ENCODE measurements around the gene VPS26C.
"Not testable (repeated sequence)": the region's sequence is repeated elsewhere in the genome, so short reads cannot be mapped to it uniquely, and the experiment has no call there.

The VPS26C gene

DNA sequence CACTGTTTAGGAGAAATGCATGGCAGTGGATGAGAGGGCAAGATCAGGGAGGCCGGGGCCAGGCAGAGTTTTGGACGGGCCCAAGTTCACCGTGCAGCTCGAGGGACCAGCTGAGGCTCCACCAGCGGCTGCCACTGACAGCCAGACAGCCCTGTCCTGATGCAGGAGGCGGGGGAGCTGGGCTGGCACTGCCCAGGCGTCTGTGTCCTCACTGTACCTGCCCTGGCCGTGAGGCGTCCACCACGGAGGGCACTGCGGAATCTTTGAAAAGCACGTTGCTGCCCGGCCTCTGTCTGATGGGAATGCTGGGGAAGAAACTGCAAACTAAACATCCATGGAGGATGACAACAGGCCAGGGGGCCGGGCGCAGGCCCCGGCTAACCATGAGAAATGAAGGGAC lies 35.5 kb downstream of the VPS26C start:
- Histone ChIP-seq H3K9me3 (ENCODE audit: control insufficient read depth in 1 of 2, low read length in 2 of 2) (no peaks in the 10 kb centered on the region), H3K36me3 (ENCODE audit: control insufficient read depth in 1 of 2, insufficient read depth in 2 of 2, low read length in 2 of 2) (peaks cover 47 to 66% of the 10 kb centered on the region in 2 donors), H3K27ac (ENCODE audit: low read depth, low read length) (no peak overlapping the region)

DNA sequence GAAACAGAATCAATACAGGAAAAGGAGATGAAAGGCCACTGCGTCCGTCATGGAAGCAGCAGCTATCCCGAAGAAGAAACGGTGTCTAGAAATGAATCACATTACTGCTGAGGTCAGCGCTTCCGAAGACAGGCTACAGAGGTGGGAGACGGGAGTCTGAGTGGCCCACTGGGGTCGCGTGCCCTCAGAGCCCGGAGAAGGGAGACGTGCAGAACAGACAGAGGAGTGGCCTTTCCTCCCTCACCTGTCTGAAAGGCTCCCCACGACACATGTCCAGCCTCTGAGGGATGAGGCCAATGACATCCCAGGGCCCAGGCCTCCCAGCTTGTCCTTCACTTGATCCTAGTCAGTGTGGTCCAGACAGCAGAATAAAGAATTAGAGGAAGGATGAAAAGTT lies 35.9 kb downstream of the VPS26C start:
- Histone ChIP-seq H3K36me3 (ENCODE audit: control insufficient read depth in 1 of 2, insufficient read depth in 2 of 2, low read length in 2 of 2) (peaks cover 51 to 69% of the 10 kb centered on the region in 2 donors), H3K4me1 (ENCODE audit: control insufficient read depth in 1 of 2, insufficient read depth in 2 of 2, low read length in 2 of 2) (no peaks in the 10 kb centered on the region)

More for the DNA sequence above, 35.5 kb downstream of the VPS26C start:
- no peak overlapping the region for H3K9ac ChIP-seq (ENCODE audit: low read depth in 1 of 2, low read length in 2 of 2)
- H3K4me3 ChIP-seq (ENCODE audit: low read depth in 1 of 2, low read length in 2 of 2) = no peak overlapping the region
- H3K27me3 ChIP-seq (ENCODE audit: control insufficient read depth in 1 of 2, insufficient read depth in 2 of 2, low read length in 2 of 2) = no peaks in the 10 kb centered on the region
- no peaks in the 10 kb centered on the region for H3K4me1 ChIP-seq (ENCODE audit: control insufficient read depth in 1 of 2, insufficient read depth in 2 of 2, low read length in 2 of 2)

DNA sequence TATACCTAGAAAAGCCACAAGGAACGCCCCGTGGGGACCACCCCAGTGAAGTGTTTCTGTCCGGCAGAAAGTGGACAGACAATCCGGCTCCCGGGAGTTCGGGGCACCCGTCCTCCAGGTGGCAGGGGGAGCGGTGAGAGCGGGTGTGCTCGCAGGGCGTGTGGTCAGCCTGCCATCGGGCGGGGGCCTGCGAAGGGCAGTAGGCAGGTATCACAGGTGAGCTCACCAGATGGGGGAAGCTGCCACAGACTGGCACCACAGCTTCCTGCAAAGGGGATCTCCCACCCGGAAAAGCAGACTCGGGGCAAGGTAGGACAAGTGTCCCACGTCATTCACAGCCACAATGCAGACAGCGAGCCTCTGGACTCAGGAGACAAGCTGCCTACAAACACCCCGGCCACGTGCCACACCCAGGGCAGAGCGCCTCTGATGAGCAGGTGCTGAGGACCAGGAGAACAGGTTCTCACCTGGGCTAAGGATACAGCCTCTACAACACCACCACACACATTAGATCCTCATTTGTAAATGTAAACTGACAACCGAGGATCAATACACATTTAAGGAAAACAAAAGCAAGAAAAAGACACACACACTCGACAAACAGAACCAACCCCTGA lies 36.4 kb downstream of the VPS26C start:
- Histone ChIP-seq H3K9ac (ENCODE audit: low read depth in 1 of 2, low read length in 2 of 2) (no peak overlapping the region), H3K36me3 (ENCODE audit: control insufficient read depth in 1 of 2, insufficient read depth in 2 of 2, low read length in 2 of 2) (peaks cover 56 to 74% of the 10 kb centered on the region in 2 donors), H3K4me3 (ENCODE audit: low read depth in 1 of 2, low read length in 2 of 2) (no peak overlapping the region), H3K27ac (ENCODE audit: low read depth, low read length) (no peak overlapping the region), H3K9me3 (ENCODE audit: control insufficient read depth in 1 of 2, low read length in 2 of 2) (no peaks in the 10 kb centered on the region), H3K27me3 (ENCODE audit: control insufficient read depth in 1 of 2, insufficient read depth in 2 of 2, low read length in 2 of 2) (no peaks in the 10 kb centered on the region), H3K4me1 (ENCODE audit: control insufficient read depth in 1 of 2, insufficient read depth in 2 of 2, low read length in 2 of 2) (no peaks in the 10 kb centered on the region)

More for the DNA sequence above, 35.9 kb downstream of the VPS26C start:
- Histone ChIP-seq H3K4me3 (ENCODE audit: low read depth in 1 of 2, low read length in 2 of 2) (no peak overlapping the region), H3K27me3 (ENCODE audit: control insufficient read depth in 1 of 2, insufficient read depth in 2 of 2, low read length in 2 of 2) (no peaks in the 10 kb centered on the region), H3K27ac (ENCODE audit: low read depth, low read length) (no peak overlapping the region), H3K9ac (ENCODE audit: low read depth in 1 of 2, low read length in 2 of 2) (no peak overlapping the region), H3K9me3 (ENCODE audit: control insufficient read depth in 1 of 2, low read length in 2 of 2) (no peaks in the 10 kb centered on the region)

- peaks cover 67 to 82% of the 10 kb centered on the region in 2 donors for H3K36me3 ChIP-seq (ENCODE audit: control insufficient read depth in 1 of 2, insufficient read depth in 2 of 2, low read length in 2 of 2)
Measured at GRCh38 chr21:37228003-37228400, 39.1 kb downstream of the VPS26C start.

GRCh38 chr21:37227071-37228002 lies 39.8 kb downstream of the VPS26C start:
- Histone ChIP-seq H3K36me3 (ENCODE audit: control insufficient read depth in 1 of 2, insufficient read depth in 2 of 2, low read length in 2 of 2) (peaks cover 63 to 75% of the 10 kb centered on the region in 2 donors), H3K9ac (ENCODE audit: low read depth in 1 of 2, low read length in 2 of 2) (no peak overlapping the region), H3K27me3 (ENCODE audit: control insufficient read depth in 1 of 2, insufficient read depth in 2 of 2, low read length in 2 of 2) (no peaks in the 10 kb centered on the region), H3K4me1 (ENCODE audit: control insufficient read depth in 1 of 2, insufficient read depth in 2 of 2, low read length in 2 of 2) (no peaks in the 10 kb centered on the region), H3K9me3 (ENCODE audit: control insufficient read depth in 1 of 2, low read length in 2 of 2) (no peaks in the 10 kb centered on the region), H3K27ac (ENCODE audit: low read depth, low read length) (no peak overlapping the region), H3K4me3 (ENCODE audit: low read depth in 1 of 2, low read length in 2 of 2) (no peak overlapping the region)

More at GRCh38 chr21:37228003-37228400, 39.1 kb downstream of the VPS26C start:
- H3K27me3 ChIP-seq (ENCODE audit: control insufficient read depth in 1 of 2, insufficient read depth in 2 of 2, low read length in 2 of 2) = no peaks in the 10 kb centered on the region
- H3K9ac ChIP-seq (ENCODE audit: low read depth in 1 of 2, low read length in 2 of 2) = no peak overlapping the region
- H3K27ac ChIP-seq (ENCODE audit: low read depth, low read length) = no peak overlapping the region
- H3K4me1 ChIP-seq (ENCODE audit: control insufficient read depth in 1 of 2, insufficient read depth in 2 of 2, low read length in 2 of 2) = no peaks in the 10 kb centered on the region
- no peak overlapping the region for H3K4me3 ChIP-seq (ENCODE audit: low read depth in 1 of 2, low read length in 2 of 2)
- H3K9me3 ChIP-seq (ENCODE audit: control insufficient read depth in 1 of 2, low read length in 2 of 2) = no peaks in the 10 kb centered on the region

GRCh38 chr21:37226041-37226920 lies 40.9 kb downstream of the VPS26C start:
- H3K27ac ChIP-seq (ENCODE audit: low read depth, low read length) = no peak overlapping the region
- peaks cover 54 to 64% of the 10 kb centered on the region in 2 donors for H3K36me3 ChIP-seq (ENCODE audit: control insufficient read depth in 1 of 2, insufficient read depth in 2 of 2, low read length in 2 of 2)
- no peak overlapping the region for H3K9ac ChIP-seq (ENCODE audit: low read depth in 1 of 2, low read length in 2 of 2)
- H3K9me3 ChIP-seq (ENCODE audit: control insufficient read depth in 1 of 2, low read length in 2 of 2) = no peaks in the 10 kb centered on the region
- no peak overlapping the region for H3K4me3 ChIP-seq (ENCODE audit: low read depth in 1 of 2, low read length in 2 of 2)
- H3K27me3 ChIP-seq (ENCODE audit: control insufficient read depth in 1 of 2, insufficient read depth in 2 of 2, low read length in 2 of 2) = no peaks in the 10 kb centered on the region
- H3K4me1 ChIP-seq (ENCODE audit: control insufficient read depth in 1 of 2, insufficient read depth in 2 of 2, low read length in 2 of 2) = peaks cover 0 to 2% of the 10 kb centered on the region in 2 donors

DNA sequence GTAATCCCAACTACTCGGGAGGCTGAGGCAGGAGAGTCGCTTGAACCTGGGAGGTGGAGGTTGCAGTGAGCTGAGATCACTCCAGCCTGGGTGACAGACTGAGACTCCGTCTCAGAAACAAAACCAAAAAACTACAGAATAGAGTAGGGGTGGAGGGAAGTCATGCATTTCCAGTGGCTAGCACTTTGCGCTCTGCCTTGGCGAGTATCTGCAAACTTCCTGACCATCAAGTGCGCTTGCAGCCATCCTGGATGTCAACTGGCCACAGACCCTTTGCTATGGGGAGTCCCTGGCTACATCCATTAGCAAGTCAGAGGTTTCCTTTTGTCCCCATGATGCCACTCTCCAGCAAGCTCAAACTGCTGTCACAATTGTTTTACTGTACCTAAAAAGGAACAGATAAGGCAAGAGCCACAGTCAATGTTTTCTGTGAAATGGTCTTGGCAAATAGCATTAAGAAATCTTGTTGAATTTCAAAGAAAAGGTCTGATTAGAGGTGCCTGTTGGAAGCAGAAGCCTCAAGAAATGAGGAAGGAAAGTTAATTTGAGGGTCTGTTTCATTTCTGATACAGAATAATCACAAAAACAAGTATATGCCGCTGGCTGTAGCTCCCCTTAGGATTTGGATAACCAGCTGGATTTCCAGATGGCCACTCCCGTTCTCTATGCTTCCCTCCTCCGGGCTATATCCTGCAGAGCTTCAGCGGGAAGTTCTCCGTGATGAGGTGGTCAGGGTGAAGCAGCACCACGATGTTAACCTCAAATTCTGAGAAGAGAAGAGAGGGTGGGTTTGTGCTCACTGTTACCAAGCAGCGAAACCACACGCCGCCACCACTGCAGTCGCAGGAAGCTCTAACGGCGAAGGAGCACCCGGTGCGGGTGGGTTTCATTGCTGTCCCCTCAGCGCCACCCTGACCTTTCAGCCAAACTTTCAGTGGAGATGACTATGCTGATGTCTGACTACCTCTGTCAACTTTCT lies 42.0 kb downstream of the VPS26C start:
- Histone ChIP-seq H3K9ac (ENCODE audit: low read depth in 1 of 2, low read length in 2 of 2) (no peak overlapping the region), H3K9me3 (ENCODE audit: control insufficient read depth in 1 of 2, low read length in 2 of 2) (no peaks in the 10 kb centered on the region), H3K27ac (ENCODE audit: low read depth, low read length) (no peak overlapping the region), H3K36me3 (ENCODE audit: control insufficient read depth in 1 of 2, insufficient read depth in 2 of 2, low read length in 2 of 2) (peaks cover 46 to 57% of the 10 kb centered on the region in 2 donors), H3K27me3 (ENCODE audit: control insufficient read depth in 1 of 2, insufficient read depth in 2 of 2, low read length in 2 of 2) (no peaks in the 10 kb centered on the region), H3K4me1 (ENCODE audit: control insufficient read depth in 1 of 2, insufficient read depth in 2 of 2, low read length in 2 of 2) (peaks cover 4 to 5% of the 10 kb centered on the region in 2 donors), H3K4me3 (ENCODE audit: low read depth in 1 of 2, low read length in 2 of 2) (no peak overlapping the region)

GRCh38 chr21:37223804-37224345 lies 43.3 kb downstream of the VPS26C start:
- Histone ChIP-seq H3K36me3 (ENCODE audit: control insufficient read depth in 1 of 2, insufficient read depth in 2 of 2, low read length in 2 of 2) (peaks cover 46 to 52% of the 10 kb centered on the region in 2 donors), H3K27ac (ENCODE audit: low read depth, low read length) (no peak overlapping the region), H3K4me1 (ENCODE audit: control insufficient read depth in 1 of 2, insufficient read depth in 2 of 2, low read length in 2 of 2) (peaks cover 9% of the 10 kb centered on the region in 2 donors), H3K27me3 (ENCODE audit: control insufficient read depth in 1 of 2, insufficient read depth in 2 of 2, low read length in 2 of 2) (no peaks in the 10 kb centered on the region), H3K4me3 (ENCODE audit: low read depth in 1 of 2, low read length in 2 of 2) (no peak overlapping the region), H3K9me3 (ENCODE audit: control insufficient read depth in 1 of 2, low read length in 2 of 2) (no peaks in the 10 kb centered on the region), H3K9ac (ENCODE audit: low read depth in 1 of 2, low read length in 2 of 2) (no peak overlapping the region)

- H3K4me1 ChIP-seq (ENCODE audit: control insufficient read depth in 1 of 2, insufficient read depth in 2 of 2, low read length in 2 of 2); H3K9me3 ChIP-seq (ENCODE audit: control insufficient read depth in 1 of 2, low read length in 2 of 2); H3K27ac ChIP-seq (ENCODE audit: low read depth, low read length); H3K27me3 ChIP-seq (ENCODE audit: control insufficient read depth in 1 of 2, insufficient read depth in 2 of 2, low read length in 2 of 2); H3K4me3 ChIP-seq (ENCODE audit: low read depth in 1 of 2, low read length in 2 of 2); H3K9ac ChIP-seq (ENCODE audit: low read depth in 1 of 2, low read length in 2 of 2): not testable (repeated sequence)
- H3K36me3 ChIP-seq (ENCODE audit: control insufficient read depth in 1 of 2, insufficient read depth in 2 of 2, low read length in 2 of 2) = peaks cover 36% of the 10 kb centered on the region in 2 donors
Measured at GRCh38 chr21:37222248-37222647, 44.9 kb downstream of the VPS26C start.

All from duodenal mucosa (tissue), 2 donors.